Subcutaneous abdominal adipose tissue (tissue), 5 donors: ENCODE data around the gene DACT3.

Source experiments
- H3K27ac ChIP-seq: one replicate; pipeline ENCODE4 v1.7.0; 2013; ENCODE audit warnings: low read depth, mild to moderate bottlenecking, inconsistent platforms, low read length, moderate library complexity
- H3K27me3 ChIP-seq, 5 donors: one replicate each; pipeline ENCODE4 v1.7.0; 2013; ENCODE audit warnings: low read length in 5 of 5, inconsistent platforms in 1 of 5; ENCODE audit not compliant: control insufficient read depth in 5 of 5, insufficient read depth in 4 of 5
- H3K36me3 ChIP-seq, 5 donors: one replicate each; pipeline ENCODE4 v1.7.0; 2013; ENCODE audit warnings: low read length in 5 of 5; ENCODE audit not compliant: control insufficient read depth in 5 of 5, insufficient read depth in 5 of 5
- H3K4me1 ChIP-seq, 5 donors: one replicate each; pipeline ENCODE4 v1.7.0; 2013; ENCODE audit warnings: low read length in 5 of 5, mild to moderate bottlenecking in 3 of 5, moderate library complexity in 1 of 5; ENCODE audit not compliant: control insufficient read depth in 5 of 5, insufficient read depth in 5 of 5
- H3K4me3 ChIP-seq, 5 donors: one replicate each; pipeline ENCODE4 v1.7.0; 2013; ENCODE audit warnings: low read length in 5 of 5, low read depth in 1 of 5
- H3K9ac ChIP-seq, 5 donors: one replicate each; pipeline ENCODE4 v1.7.0; 2013; ENCODE audit warnings: low read length in 5 of 5, mild to moderate bottlenecking in 4 of 5, moderate library complexity in 3 of 5
- H3K9me3 ChIP-seq, 5 donors: one replicate each; pipeline ENCODE4 v1.7.0; 2013; ENCODE audit warnings: low read length in 5 of 5; ENCODE audit not compliant: control insufficient read depth in 5 of 5
- donor health status: healthy.
- donor health status: healthy.
- donor health status: healthy.
- donor health status: healthy.
- donor health status: healthy.

The DACT3 gene

DNA sequence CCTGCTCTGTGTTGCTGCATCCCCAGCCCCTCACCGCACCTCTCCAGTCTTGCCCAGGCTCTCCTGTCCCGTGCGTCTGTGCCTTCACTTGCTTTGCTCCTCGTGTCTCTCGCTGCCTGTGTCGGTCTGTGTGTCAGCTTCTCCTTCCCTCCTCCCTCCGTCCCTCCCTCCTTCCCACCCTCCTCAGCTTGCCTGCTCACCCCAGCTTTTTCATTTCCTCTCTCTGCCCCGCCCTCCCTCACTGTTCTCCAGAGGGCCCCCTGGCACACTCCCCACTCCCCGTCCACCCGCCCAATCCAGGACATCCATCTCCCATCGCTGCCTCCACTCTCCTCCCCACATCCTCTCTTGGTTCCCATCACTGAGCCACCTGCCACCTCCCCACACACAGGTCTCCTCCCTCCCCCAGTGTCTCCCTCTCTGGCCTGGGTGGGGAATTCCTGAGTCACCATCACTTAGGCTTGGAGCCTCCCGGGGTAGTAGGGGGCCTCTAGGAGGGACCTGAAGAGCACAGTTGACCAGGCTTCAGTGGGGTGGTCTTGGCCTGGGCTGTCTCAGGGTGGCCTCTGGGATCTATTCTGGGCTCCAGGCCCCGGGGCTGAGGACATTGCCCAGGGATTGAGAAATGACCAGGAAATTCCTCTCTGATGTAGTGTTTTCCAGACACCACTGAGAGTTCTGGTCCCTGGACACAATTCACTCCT, 35.9 kb downstream of the DACT3 start, which contains the start of gene PTGIR:
TSS of gene PTGIR (minus strand) at position 132 of the 704 bp plus-strand sequence. CDS start 864 bp downstream, outside the sequence.
- Histone ChIP-seq H3K4me3 (peak within 1 kb of the TSS in 4 of 5 donors; percentile 53 to 63 (median 57)), H3K27ac (peak within 1 kb of the TSS; percentile 83)

DNA sequence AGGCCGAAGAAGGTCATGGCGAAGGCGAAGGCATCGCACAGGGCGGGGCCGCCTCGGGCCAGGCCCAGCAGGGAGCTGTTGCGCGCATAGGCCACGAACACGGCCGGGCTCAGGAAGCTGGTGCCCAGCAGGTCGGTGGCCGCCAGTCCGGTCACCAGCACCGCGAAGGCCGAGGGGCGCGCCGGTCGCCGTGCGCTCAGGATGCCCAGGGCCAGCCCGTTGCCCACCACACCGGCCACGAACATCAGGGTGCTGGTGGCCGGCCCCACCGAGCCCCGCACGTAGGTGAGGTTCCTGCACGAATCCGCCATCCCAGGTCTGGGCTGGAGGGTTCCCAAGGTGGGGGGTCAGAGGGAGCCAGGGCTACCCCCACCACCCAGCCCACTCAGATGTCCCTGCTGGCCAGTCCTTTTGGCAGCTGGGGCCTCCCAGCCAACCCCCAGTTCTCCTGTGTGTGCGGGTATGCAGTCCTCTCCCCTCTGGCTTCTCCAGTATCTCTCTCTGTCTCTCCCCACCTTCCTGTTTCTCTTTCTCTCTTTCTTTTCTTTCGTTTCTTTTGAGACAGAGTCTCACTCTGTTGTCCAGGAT, 37.0 kb downstream of the DACT3 start:
- Histone ChIP-seq H3K9ac (no peak overlapping the region), H3K27me3 (peaks cover 0 to 9% (median 0%) of the 10 kb centered on the region in 5 donors), H3K4me3 (peak overlapping the region in 3 of 5 donors; percentile 30 to 63 (median 54)), H3K9me3 (no peaks in the 10 kb centered on the region), H3K27ac (no peak overlapping the region), H3K4me1 (peaks cover 5 to 68% (median 53%) of the 10 kb centered on the region in 5 donors), H3K36me3 (no peaks in the 10 kb centered on the region)

More for the DNA sequence above, 35.9 kb downstream of the DACT3 start, which contains the start of gene PTGIR:
- peak within 1 kb of the TSS in 3 of 5 donors; percentile 39 to 56 (median 42) for H3K9ac ChIP-seq
- H3K4me1 ChIP-seq = peaks cover 5 to 66% (median 48%) of the 10 kb centered on the region in 5 donors
- no peaks in the 10 kb centered on the region for H3K36me3 ChIP-seq
- peaks cover 0 to 9% (median 0%) of the 10 kb centered on the region in 5 donors for H3K27me3 ChIP-seq
- H3K9me3 ChIP-seq = no peaks in the 10 kb centered on the region

DNA sequence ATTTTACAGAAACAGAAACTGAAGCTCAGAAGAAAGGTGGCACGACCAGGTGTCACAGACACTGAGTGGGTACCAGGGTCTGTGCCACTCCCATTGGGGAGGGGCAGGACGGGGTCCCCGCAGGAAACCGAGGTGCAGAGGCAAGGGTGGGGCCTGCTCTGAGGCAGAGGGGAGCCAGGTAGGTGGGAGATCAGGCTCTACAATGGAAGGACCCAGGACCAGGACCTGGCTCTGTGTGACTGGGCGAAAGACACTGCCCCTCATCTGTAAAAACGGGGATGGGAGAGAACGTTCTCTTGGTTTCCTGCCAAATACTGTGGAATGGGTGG, 38.9 kb downstream of the DACT3 start:
- no peak overlapping the region for H3K4me3 ChIP-seq
- H3K4me1 ChIP-seq = peaks cover 5 to 82% (median 62%) of the 10 kb centered on the region in 5 donors
- no peaks in the 10 kb centered on the region for H3K9me3 ChIP-seq
- no peak overlapping the region for H3K9ac ChIP-seq
- H3K27ac ChIP-seq = no peak overlapping the region
- H3K36me3 ChIP-seq = no peaks in the 10 kb centered on the region
- peaks cover 0 to 10% (median 0%) of the 10 kb centered on the region in 5 donors for H3K27me3 ChIP-seq

DNA sequence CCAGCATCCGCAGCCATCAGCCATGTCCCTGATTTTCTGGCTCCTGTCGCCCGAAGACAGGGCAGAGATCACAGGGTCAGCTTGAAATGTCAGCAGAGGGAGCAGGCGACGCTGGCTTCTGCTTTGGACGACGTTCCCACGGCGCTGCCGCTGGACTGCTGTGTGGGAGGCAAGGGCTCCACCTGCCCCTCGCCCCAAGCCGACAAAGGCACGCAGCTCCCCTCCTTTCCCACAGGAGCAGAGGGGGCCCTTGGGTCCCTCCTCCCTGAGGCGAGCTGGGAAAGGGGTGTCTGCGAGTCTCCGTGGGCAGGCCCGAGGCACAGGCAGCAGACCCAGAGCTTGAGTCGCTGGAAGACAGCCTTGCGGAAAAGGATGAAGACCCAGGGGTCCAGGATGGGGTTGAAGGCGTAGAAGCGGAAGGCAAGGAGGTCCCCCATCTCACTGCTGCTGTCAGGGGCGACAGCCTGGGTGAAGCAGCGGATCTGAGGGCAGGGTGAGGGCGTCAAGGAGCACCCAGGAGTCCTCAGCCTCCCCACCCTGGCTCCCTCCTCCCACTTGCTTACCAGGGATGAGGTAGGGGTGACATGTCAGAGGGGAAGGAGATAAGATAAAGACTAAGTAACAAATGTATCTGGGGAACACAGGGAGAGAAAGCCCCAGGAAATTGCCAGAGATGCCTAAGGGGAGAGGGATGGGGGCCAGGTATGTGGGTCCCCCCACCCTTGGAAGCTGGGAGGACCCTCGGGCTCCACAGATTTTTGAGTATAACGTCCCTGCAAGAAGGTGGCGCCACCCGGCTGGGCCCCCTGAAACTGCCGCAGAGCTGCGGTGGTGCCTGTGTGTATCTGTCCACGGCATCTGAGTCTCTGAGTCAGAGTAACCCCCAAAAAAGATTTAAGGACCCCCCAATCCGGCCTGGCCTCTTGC, 39.5 kb downstream of the DACT3 start:
- Histone ChIP-seq H3K4me3 (peak overlapping the region in 2 of 5 donors; percentile 6 to 13), H3K9ac (no peak overlapping the region), H3K4me1 (peaks cover 5 to 84% (median 68%) of the 10 kb centered on the region in 5 donors), H3K9me3 (no peaks in the 10 kb centered on the region), H3K27ac (no peak overlapping the region), H3K27me3 (peaks cover 0 to 12% (median 0%) of the 10 kb centered on the region in 5 donors), H3K36me3 (no peaks in the 10 kb centered on the region)

DNA sequence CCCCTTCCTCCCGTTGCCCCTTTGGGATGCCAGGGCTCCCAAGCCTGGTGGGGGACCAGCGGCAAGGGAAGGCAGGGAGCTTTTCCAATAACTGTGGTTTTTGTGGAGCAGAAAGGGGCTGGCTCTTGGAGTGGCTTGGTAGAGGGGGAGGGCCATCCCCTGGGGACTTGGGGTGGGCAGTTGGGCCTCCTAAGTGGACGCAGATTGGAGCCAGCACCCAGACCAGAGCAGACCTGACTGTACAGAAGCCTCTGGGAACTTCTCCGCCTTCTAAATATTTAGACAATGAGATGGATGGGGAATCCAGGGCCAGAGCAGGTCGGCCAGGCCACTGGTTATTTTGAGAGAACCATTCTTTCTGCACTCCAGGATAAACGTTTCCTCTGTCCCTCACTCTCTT, 40.3 kb downstream of the DACT3 start:
- H3K9me3 ChIP-seq = no peaks in the 10 kb centered on the region
- peaks cover 0 to 12% (median 0%) of the 10 kb centered on the region in 5 donors for H3K27me3 ChIP-seq
- no peak overlapping the region for H3K9ac ChIP-seq
- H3K4me3 ChIP-seq = peak overlapping the region in 1 of 5 donors; percentile 6
- no peak overlapping the region for H3K27ac ChIP-seq
- H3K4me1 ChIP-seq = peaks cover 4 to 77% (median 61%) of the 10 kb centered on the region in 5 donors
- no peaks in the 10 kb centered on the region for H3K36me3 ChIP-seq

DNA sequence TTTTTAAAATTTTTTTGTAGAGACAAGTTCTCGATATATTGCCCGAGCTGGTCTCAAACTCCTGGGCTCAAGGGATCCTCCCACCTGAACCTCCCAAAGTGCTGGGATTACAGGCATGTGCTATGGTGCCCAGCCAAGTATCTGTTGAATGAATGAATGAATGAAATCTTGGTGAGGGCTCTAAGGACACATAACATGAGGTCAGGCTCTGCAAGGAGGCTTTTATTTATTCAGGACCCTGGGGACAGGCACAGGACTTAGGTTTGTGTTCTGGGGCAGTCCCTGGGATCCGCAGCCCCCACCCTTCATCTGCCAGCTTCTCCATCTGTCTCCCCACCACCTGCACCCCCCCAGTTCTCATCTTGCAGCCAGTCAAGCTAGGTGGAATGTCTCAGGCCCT, 40.7 kb downstream of the DACT3 start:
- H3K27me3 ChIP-seq = peaks cover 0 to 12% (median 0%) of the 10 kb centered on the region in 5 donors
- no peaks in the 10 kb centered on the region for H3K9me3 ChIP-seq
- no peak overlapping the region for H3K4me3 ChIP-seq
- peaks cover 0 to 72% (median 57%) of the 10 kb centered on the region in 5 donors for H3K4me1 ChIP-seq
- no peak overlapping the region for H3K27ac ChIP-seq
- no peak overlapping the region for H3K9ac ChIP-seq
- H3K36me3 ChIP-seq = no peaks in the 10 kb centered on the region

DNA sequence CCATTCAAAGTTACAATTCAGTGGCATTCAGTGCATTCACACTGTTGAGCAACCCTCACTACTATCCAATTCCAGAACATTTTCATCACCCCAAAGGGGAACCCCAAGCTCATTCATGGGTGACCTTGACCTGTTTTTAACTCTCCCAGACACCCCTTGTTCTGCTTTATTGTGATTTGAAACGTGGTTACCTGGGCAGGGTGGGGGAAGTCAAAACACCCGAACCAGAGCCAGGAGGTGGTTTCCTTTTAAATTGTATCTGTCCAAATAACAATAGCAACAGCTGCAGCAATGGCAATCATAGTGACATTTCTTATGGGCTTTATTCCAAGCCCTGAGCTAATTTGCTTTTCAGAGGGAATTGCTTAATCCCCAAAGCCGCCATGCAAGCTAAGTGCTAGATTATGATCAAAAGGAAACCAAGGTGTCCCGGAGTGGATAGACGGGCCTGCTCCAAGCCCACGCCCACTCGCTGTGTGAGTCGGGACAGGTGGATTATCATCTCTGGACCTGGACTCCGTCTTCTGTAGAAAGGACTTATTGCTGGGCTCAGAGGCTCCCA, 42.2 kb downstream of the DACT3 start:
- no peaks in the 10 kb centered on the region for H3K36me3 ChIP-seq
- peaks cover 0 to 61% (median 42%) of the 10 kb centered on the region in 5 donors for H3K4me1 ChIP-seq
- H3K4me3 ChIP-seq = no peak overlapping the region
- no peak overlapping the region for H3K9ac ChIP-seq
- no peak overlapping the region for H3K27ac ChIP-seq
- H3K9me3 ChIP-seq = no peaks in the 10 kb centered on the region
- H3K27me3 ChIP-seq = peaks cover 0 to 12% (median 0%) of the 10 kb centered on the region in 5 donors

DNA sequence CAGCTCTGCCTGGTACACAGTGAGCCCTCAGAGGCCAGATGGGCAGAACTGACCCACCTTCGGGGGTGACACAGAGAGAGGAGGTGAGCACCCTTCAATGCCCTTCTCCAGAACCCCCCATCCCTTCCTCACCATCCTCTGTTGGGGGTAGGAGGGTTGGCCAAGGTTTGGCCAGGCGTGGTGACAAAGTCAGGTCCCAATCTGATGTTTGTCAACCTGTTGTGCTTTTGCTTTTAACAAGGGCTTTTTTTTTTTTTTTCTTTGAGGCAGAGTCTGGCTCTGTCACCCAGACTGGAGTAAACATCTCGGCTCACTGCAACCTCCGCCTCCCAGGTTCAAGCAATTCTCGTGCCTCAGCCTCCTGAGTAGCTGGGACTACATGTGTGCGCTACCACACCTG, 43.4 kb downstream of the DACT3 start:
- H3K27me3 ChIP-seq = peaks cover 0 to 12% (median 0%) of the 10 kb centered on the region in 5 donors
- H3K36me3 ChIP-seq = no peaks in the 10 kb centered on the region
- H3K27ac ChIP-seq = no peak overlapping the region
- H3K4me3 ChIP-seq = no peak overlapping the region
- peaks cover 0 to 55% (median 38%) of the 10 kb centered on the region in 5 donors for H3K4me1 ChIP-seq
- no peak overlapping the region for H3K9ac ChIP-seq
- H3K9me3 ChIP-seq = no peaks in the 10 kb centered on the region

DNA sequence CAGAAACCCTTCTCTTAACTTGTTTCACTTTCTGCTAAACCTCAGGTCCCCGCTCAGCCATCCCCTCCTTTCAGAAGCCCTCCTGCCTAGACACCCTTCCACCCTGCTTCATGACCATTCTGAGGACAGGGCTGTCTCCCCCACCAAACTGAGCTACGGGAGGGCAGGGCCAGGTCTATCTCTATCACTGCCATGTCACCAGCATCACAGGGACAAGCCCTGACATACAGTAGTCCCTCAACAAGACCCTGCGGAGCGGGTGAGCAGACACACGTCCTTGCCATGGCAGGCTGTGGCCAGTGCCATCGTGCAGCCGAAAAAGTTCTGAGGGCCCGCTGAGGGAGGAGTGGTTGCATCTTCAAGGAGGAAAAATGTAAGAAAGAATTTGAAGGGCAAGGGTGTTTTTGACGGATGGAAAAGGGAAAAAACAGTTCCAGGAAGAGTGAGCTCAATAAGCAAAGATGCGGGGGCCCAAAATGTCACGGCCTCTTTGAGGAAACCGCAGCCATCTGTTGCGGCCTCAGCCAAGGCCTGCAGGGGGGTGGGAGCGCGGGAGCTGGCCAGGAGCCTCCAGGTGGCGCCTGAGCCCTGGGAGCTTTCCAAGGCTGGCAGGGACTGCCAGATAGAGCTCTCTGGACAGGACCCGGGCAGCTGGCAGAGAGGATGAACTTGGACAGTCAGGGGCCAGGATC, 44.2 kb downstream of the DACT3 start:
- no peak overlapping the region for H3K27ac ChIP-seq
- H3K9ac ChIP-seq = no peak overlapping the region

More for the DNA sequence above, 44.2 kb downstream of the DACT3 start:
- Histone ChIP-seq H3K4me3 (no peak overlapping the region), H3K27me3 (peaks cover 0 to 10% (median 0%) of the 10 kb centered on the region in 5 donors), H3K9me3 (no peaks in the 10 kb centered on the region), H3K36me3 (no peaks in the 10 kb centered on the region), H3K4me1 (peaks cover 0 to 56% (median 38%) of the 10 kb centered on the region in 5 donors)
